CD4-positive, alpha-beta T cell treated with Interleukin-6 at 100 ng/mL for 8 hours (primary cell): ENCODE measurements around the gene PCNX1.
A peak's percentile ranks its signal among the peaks of the same experiment; 100 is the strongest.
"Not testable (repeated sequence)": the region's sequence is repeated elsewhere in the genome, so short reads cannot be mapped to it uniquely, and the experiment has no call there.

Experiments
- DNase-seq: peaks from one replicate; pipeline ENCODE4 v3.0.0-alpha.2; 2020; ENCODE audit warnings: mixed read lengths, low spot score

PCNX1 gene

GRCh38 chr14:70907176-70907995 lies at the start of gene PCNX1:
TSS of gene PCNX1 (plus strand) at chr14:70907459. CDS start at chr14:70907851, 392 bp downstream.
- peak; percentile 90 for DNase-seq

- DNase-seq, result no peak
These were observed 49.8 kb upstream of the PCNX1 start for GRCh38 chr14:70857496-70857890.

- DNase-seq, result no peak
These were observed 48.6 kb upstream of the PCNX1 start for GRCh38 chr14:70858641-70859040.

- DNase-seq, result not testable (repeated sequence)
These were observed 40.3 kb upstream of the PCNX1 start for GRCh38 chr14:70866992-70867391.

- DNase-seq, result no peak
These were observed 36.3 kb upstream of the PCNX1 start for GRCh38 chr14:70871001-70871400.

GRCh38 chr14:70871863-70872677 lies 35.2 kb upstream of the PCNX1 start:
- peak; percentile 29 for DNase-seq

- no peak for DNase-seq
These were observed 34.6 kb upstream of the PCNX1 start for GRCh38 chr14:70872678-70873020.

GRCh38 chr14:70873627-70874026 lies 33.6 kb upstream of the PCNX1 start:
- DNase-seq, result peak; percentile 32

- not testable (repeated sequence) for DNase-seq
These were observed 31.3 kb upstream of the PCNX1 start for GRCh38 chr14:70875811-70876460.

- no peak for DNase-seq
These were observed 27.8 kb upstream of the PCNX1 start for GRCh38 chr14:70879448-70879847.

- DNase-seq, result not testable (repeated sequence)
These were observed 26.4 kb upstream of the PCNX1 start for GRCh38 chr14:70880888-70881287.

- DNase-seq, result no peak
These were observed 25.6 kb upstream of the PCNX1 start for GRCh38 chr14:70881549-70882177.

GRCh38 chr14:70882776-70883492 lies 24.3 kb upstream of the PCNX1 start:
- no peak for DNase-seq

GRCh38 chr14:70884595-70885342 lies 22.5 kb upstream of the PCNX1 start:
- no peak for DNase-seq

- no peak for DNase-seq
These were observed 21.8 kb upstream of the PCNX1 start for GRCh38 chr14:70885343-70886022.

GRCh38 chr14:70886421-70887206 lies 20.6 kb upstream of the PCNX1 start:
- peak; percentile 43 for DNase-seq

GRCh38 chr14:70887207-70887681 lies 20.0 kb upstream of the PCNX1 start:
- DNase-seq, result no peak

GRCh38 chr14:70887737-70888499 lies 19.3 kb upstream of the PCNX1 start:
- no peak for DNase-seq
